Psoas muscle (tissue), 8 donors: ENCODE data around the gene SLC27A5. TPM values are rescaled to one million over a fixed set of nuclear protein-coding genes. Genes with fewer than 3 reads are reported as not detected.
"Not testable (repeated sequence)": the region's sequence is repeated elsewhere in the genome, so short reads cannot be mapped to it uniquely, and the experiment has no call there.

Experiments used
- ATAC-seq, 4 donors: fragments of 200-7000 bp; cut with Tn5 transposase; one replicate each; pipeline ENCODE4 v1.9.1; 2020; ENCODE audit warnings: moderate library complexity in 3 of 4, mild to moderate bottlenecking in 2 of 4
- DNase-seq, 2 donors: peaks; one replicate each; pipeline ENCODE4 v3.0.0-alpha.2; 2020
- H3K27ac ChIP-seq: fragments of 200-600 bp; one replicate; pipeline ENCODE4 v1.8.0; 2022
- H3K27me3 ChIP-seq, 3 donors: fragments of 200-600 bp in 1 of 3; one replicate each; pipeline versions ENCODE4 v1.6.1 to v1.8.0; 2013 to 2022; ENCODE audit warnings: low read length in 2 of 3, mild to moderate bottlenecking in 2 of 3, moderate library complexity in 1 of 3; ENCODE audit not compliant: insufficient read depth in 3 of 3
- H3K36me3 ChIP-seq, 2 donors: fragments of 200-600 bp in 1 of 2; one replicate each; pipeline versions ENCODE4 v1.6.1 to v1.8.0; 2013 to 2022; ENCODE audit warnings: low read depth in 1 of 2, mild to moderate bottlenecking in 1 of 2, moderate library complexity in 1 of 2; ENCODE audit not compliant: insufficient read depth in 1 of 2
- H3K4me1 ChIP-seq: fragments of 200-600 bp; one replicate; pipeline ENCODE4 v1.8.0; 2022
- H3K4me3 ChIP-seq: fragments of 200-600 bp; one replicate; pipeline ENCODE4 v1.8.0; 2022; ENCODE audit warnings: mild to moderate bottlenecking
- H3K9me3 ChIP-seq: fragments of 200-600 bp; one replicate; pipeline ENCODE4 v1.8.0; 2022
- whole genome bisulfite sequencing, 3 donors: extraction: QIAGEN DNeasy Blood & Tissue Kit; methylation state at CpG; one replicate each; pipeline versions ENCODE4 v1.1.6 to v1.1.7; 2013; 5-methylcytosine and 5-hydroxymethylcytosine counted together
- intact Hi-C, 2 donors: fragments of 100-400 bp; cut with DNase I; formaldehyde crosslinking; loops; one replicate each; pipeline versions ENCODE4 v1.11.0 to v1.14.2; 2022
- polyA plus RNA-seq, 3 donors: library from polyadenylated mRNA; stranded (reverse); fragments of 200-250 nt; gene quantifications; one replicate each; pipeline ENCODE4 v1.2.3, GENCODE V29; 2013
- total RNA-seq, 4 donors: library from RNA; stranded (reverse); fragmentation: NEBNext Ultra II Directional in 2 of 4; extraction: Animal tissue kit (Norgen Biotek cat#: 25700) in 2 of 4; gene quantifications; one replicate each; pipeline versions ENCODE4 v1.2.1 to v1.2.4, GENCODE V29; 2021 to 2023
- TF ChIP-seq, protein P1 (sequence below): fragments of 200-600 bp; IDR thresholded peaks from one replicate; pipeline ENCODE4 v1.8.0; 2022; ENCODE audit warnings: antibody characterized with exemption
- donor health status: healthy with polysubstance abuse.
- donor health status: DM: no; HTN: no; CAD: no; lungs with moderate emphysema.
- donor health status: Bipolar disorder and iron deficiency.
- donor health status: healthy.
- donor health status: DM: yes; HTN: yes; CAD: no.
- donor health status: DM: no; HTN: no; CAD: no.
- donor health status: DM: no; HTN: no; CAD: no.
- donor health status: DM: yes; HTN: yes; CAD: no.

Gene SLC27A5
- total and polyA plus RNA-seq, 7 donors: 3.1 to 11.0 (median 6.1) TPM

DNA sequence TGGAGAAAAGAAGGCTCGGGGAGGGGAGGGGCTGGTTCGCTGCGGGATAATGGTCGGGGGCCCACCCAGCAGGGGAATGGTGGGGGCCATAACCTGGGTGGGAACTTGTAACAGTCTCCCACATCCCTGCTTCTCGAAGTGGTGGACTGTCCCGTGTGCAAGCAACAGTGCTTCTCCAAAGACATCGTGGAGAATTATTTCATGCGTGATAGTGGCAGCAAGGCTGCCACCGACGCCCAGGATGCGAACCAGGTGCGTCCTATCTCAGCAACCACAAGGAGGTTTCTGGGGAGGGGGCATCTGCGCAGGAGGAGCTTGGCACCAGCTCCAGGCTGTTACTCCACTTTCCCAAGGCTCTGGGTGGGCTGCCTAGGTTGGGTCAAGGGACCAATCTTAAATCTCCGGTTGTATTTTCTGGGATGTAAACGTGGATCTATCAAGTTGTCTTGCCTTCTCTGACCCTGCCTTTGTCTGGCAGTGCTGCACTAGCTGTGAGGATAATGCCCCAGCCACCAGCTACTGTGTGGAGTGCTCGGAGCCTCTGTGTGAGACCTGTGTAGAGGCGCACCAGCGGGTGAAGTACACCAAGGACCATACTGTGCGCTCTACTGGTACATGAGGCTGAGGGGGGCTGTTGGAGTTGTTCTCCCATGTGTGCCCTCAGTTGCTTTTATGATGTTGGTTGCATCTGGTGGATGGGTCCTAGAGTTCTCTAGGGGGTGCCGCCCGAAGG lies 33.7 kb upstream of the SLC27A5 start:
- H3K27ac ChIP-seq: peak overlapping the region; percentile 97
- ATAC-seq (no peak), DNase-seq (no peak)
- intact Hi-C loops: no loop called here
- no peaks in the 10 kb centered on the region for H3K9me3 ChIP-seq
- WGBS, 3 donors: 9 to 11% (median 10%) methylated on average over 21 of the region's 21 CpGs
- peaks cover 24 to 53% of the 10 kb centered on the region in 2 donors for H3K36me3 ChIP-seq
- peaks cover 20% of the 10 kb centered on the region for H3K4me1 ChIP-seq
- H3K27me3 ChIP-seq: no peaks in the 10 kb centered on the region
- TF ChIP-seq, protein P1, sequence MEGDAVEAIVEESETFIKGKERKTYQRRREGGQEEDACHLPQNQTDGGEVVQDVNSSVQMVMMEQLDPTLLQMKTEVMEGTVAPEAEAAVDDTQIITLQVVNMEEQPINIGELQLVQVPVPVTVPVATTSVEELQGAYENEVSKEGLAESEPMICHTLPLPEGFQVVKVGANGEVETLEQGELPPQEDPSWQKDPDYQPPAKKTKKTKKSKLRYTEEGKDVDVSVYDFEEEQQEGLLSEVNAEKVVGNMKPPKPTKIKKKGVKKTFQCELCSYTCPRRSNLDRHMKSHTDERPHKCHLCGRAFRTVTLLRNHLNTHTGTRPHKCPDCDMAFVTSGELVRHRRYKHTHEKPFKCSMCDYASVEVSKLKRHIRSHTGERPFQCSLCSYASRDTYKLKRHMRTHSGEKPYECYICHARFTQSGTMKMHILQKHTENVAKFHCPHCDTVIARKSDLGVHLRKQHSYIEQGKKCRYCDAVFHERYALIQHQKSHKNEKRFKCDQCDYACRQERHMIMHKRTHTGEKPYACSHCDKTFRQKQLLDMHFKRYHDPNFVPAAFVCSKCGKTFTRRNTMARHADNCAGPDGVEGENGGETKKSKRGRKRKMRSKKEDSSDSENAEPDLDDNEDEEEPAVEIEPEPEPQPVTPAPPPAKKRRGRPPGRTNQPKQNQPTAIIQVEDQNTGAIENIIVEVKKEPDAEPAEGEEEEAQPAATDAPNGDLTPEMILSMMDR: no peak
- peak overlapping the region; percentile 95 for H3K4me3 ChIP-seq

GRCh38 chr19:58544591-58545285 lies 32.9 kb upstream of the SLC27A5 start:
- peak overlapping the region; percentile 97 for H3K27ac ChIP-seq
- DNase-seq (no peak), ATAC-seq (peak; percentile 29 to 43 (median 38))
- intact Hi-C loops: no loop called here
- H3K27me3 ChIP-seq: peaks cover 0 to 1% (median 0%) of the 10 kb centered on the region in 3 donors
- H3K9me3 ChIP-seq: no peaks in the 10 kb centered on the region
- H3K4me3 ChIP-seq: peak overlapping the region; percentile 95
- peaks cover 20% of the 10 kb centered on the region for H3K4me1 ChIP-seq
- 0 to 1% (median 0%) methylated on average over 37 to 86 of the region's 92 CpGs for WGBS, 3 donors
- TF ChIP-seq, protein P1: no peak
- H3K36me3 ChIP-seq: peaks cover 21 to 45% of the 10 kb centered on the region in 2 donors

DNA sequence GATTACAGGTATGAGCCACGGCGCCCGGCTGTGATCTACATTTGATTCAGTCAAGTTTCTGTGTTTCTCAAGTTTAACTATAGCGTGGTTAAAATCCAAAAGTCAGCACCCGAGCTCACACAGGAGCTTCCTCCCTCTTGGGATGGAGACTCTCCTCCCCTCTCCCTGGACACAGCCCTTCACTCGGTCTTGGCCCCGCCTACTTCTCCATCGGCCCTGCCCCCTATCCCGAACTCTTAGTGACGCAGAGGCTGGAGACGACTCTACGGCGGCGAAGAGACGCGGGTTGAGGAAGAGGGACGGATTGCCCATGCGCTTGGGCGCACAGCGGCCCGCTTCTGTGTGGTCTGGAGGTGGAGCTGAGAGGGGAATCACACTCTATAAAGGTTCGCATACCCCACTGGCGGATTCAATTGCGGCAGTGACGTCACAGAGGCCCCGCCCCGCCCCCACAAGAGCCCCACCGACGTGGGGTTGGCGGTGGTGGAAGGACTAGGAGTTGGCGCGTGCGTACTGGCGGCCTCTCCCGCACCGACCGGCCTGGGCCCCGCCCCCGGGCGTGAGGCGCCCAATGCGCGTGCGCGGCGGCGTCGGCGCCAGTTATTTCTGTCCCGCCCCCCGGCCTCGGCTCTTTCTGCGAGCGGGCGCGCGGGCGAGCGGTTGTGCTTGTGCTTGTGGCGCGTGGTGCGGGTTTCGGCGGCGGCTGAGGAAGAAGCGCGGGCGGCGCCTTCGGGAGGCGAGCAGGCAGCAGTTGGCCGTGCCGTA lies 32.2 kb upstream of the SLC27A5 start, which contains the start of gene TRIM28:
Gene TRIM28 (plus strand): TSS at position 239 of the 765 bp plus-strand sequence. CDS start 694 bp downstream, outside the sequence.
- intact Hi-C loops: loop anchor here in 1 of 2 donors (2.0 kb wide), 1 partner anchor 23 kb away; no protein-coding TSS in a partner anchor
- Histone ChIP-seq H3K27me3 (peaks cover 0 to 7% (median 0%) of the 10 kb centered on the region in 3 donors), H3K9me3 (no peaks in the 10 kb centered on the region), H3K4me1 (peaks cover 20% of the 10 kb centered on the region), H3K36me3 (peaks cover 14 to 38% of the 10 kb centered on the region in 2 donors), H3K27ac (peak within 1 kb of the TSS; percentile 97), H3K4me3 (peak within 1 kb of the TSS; percentile 95)
- ATAC-seq: peak; percentile 94 to 96 (median 96)
- 0 to 1% (median 0%) methylated on average over 54 to 73 of the region's 73 CpGs for WGBS, 3 donors
- peak; percentile 98 to 99 for DNase-seq
- TF ChIP-seq, protein P1: no peak

DNA sequence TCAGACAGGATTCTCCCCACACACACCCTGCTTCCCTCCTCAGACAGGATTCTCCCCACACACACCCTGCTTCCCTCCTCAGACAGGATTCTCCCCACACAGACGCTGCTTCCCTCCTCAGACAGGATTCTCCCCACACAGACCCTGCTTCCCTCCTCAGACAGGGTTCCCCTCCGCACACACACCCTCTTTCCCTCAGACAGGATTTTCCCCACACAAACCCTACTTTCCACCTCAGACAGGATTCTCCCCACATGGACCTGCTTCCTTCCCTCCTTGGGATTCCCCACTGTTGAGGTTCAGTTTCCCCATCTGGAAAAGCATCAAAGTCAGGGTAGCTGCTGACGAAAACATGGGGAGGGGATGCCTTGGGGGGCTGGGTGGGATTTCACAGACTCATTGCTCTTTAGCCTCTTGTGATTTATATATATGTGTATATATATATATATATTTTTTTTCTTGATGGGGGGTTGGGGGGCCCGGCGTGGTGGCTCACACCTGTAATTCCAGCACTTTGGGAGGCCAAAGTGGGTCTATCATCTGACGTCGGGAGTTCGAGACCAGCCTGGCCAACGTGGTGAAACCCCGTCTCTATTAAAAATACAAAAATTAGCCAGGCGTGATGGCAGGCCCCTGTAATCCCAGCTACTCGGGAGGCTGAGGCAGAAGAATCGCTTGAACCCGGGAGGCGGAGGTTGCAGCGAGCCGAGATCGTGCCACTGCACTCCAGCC lies 31.0 kb upstream of the SLC27A5 start:
- intact Hi-C loops: loop anchor here in 1 of 2 donors (2.0 kb wide), 1 partner anchor 22 kb away; no protein-coding TSS in a partner anchor

GRCh38 chr19:58539169-58539559 lies 27.4 kb upstream of the SLC27A5 start:
- ATAC-seq, intact Hi-C loops: not testable (repeated sequence)

More for the DNA sequence above, 31.0 kb upstream of the SLC27A5 start:
- H3K4me3 ChIP-seq: peak overlapping the region; percentile 95
- H3K9me3 ChIP-seq, ATAC-seq, DNase-seq: not testable (repeated sequence)
- peaks cover 6 to 26% of the 10 kb centered on the region in 2 donors for H3K36me3 ChIP-seq
- H3K4me1 ChIP-seq: peaks cover 20% of the 10 kb centered on the region
- H3K27me3 ChIP-seq: peaks cover 0 to 14% (median 11%) of the 10 kb centered on the region in 3 donors
- 76 to 78% (median 76%) methylated on average over 16 to 18 of the region's 18 CpGs for WGBS, 3 donors
- H3K27ac ChIP-seq: peak overlapping the region; percentile 97

More at GRCh38 chr19:58539169-58539559, 27.4 kb upstream of the SLC27A5 start:
- H3K4me3 ChIP-seq, H3K36me3 ChIP-seq, H3K4me1 ChIP-seq, H3K27ac ChIP-seq, H3K9me3 ChIP-seq, DNase-seq: not testable (repeated sequence)
- H3K27me3 ChIP-seq: peaks cover 0 to 14% (median 13%) of the 10 kb centered on the region in 3 donors
